HL-60 (cell line): ENCODE data around the gene ELMOD3.

Source experiments
- DNase-seq, 2 experiments: peaks; one replicate each; pipeline ENCODE4 v3.0.0-alpha.2; 2010 to 2020; ENCODE audit warnings: low read depth in 1 of 2, low spot score in 1 of 2
- H3K27ac ChIP-seq: fragments of 250-450 bp; sonication (Bioruptor Pico); replicated peaks from 2 replicates; pipeline ENCODE4 v1.5.1; 2020; ENCODE audit warnings: mild to moderate bottlenecking, moderate library complexity
- H3K27me3 ChIP-seq: fragments of 250-450 bp; sonication (Bioruptor Pico); 2 replicates; pipeline ENCODE4 v1.5.1; 2021; ENCODE audit warnings: mild to moderate bottlenecking, moderate library complexity; ENCODE audit not compliant: insufficient read depth, poor library complexity, severe bottlenecking
- H3K4me3 ChIP-seq: replicated peaks from 2 replicates; pipeline ENCODE4 v1.5.1; 2011; ENCODE audit warnings: mild to moderate bottlenecking, control low read depth, low read length; ENCODE audit not compliant: insufficient read depth
- GABPA ChIP-seq: IDR thresholded peaks from 2 replicates; pipeline ENCODE4 v1.6.1; 2012; ENCODE audit warnings: low read depth
- POLR2AphosphoS5 ChIP-seq: IDR thresholded peaks from 2 replicates; pipeline ENCODE4 v1.6.1; 2012; ENCODE audit warnings: low read depth
- REST ChIP-seq: IDR thresholded peaks from 2 replicates; pipeline ENCODE4 v1.6.1; 2012; ENCODE audit warnings: low read depth; ENCODE audit not compliant: insufficient replicate concordance
- SPI1 ChIP-seq: IDR thresholded peaks from 2 replicates; pipeline ENCODE4 v1.6.1; 2012; ENCODE audit warnings: low read depth, mild to moderate bottlenecking, borderline replicate concordance
- TF ChIP-seq, protein P1 (sequence below): IDR thresholded peaks from one replicate; pipeline ENCODE4 v1.5.1; 2011; ENCODE audit warnings: low read length, control low read depth, inconsistent platforms; ENCODE audit not compliant: insufficient read depth

ELMOD3 gene

DNA sequence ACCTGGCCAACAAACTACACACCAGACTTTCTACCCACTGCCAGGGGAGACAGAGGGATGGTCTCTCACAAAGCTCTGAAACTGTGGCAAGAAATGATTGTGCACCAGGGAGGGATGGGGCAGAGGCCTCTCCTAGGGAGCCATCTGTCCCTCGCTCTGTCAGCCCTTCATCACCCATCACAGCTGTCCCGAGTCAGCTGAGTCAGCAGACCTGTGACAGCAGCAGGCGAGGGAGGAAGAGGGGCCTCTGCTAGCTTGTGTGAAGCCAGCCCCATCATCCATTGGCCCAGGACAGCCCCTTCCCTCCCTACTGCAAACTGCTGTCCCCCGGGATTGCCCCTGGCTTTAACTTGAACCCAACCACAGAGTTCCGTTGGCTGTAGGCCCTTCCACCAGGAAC, 69.0 kb downstream of the ELMOD3 start:
- no peak for TF ChIP-seq POLR2AphosphoS5
- no peak for TF ChIP-seq SPI1
- TF ChIP-seq GABPA = no peak
- no peak for DNase-seq
- Histone ChIP-seq H3K27ac (no peak overlapping the region), H3K27me3 (no peaks in the 10 kb centered on the region), H3K4me3 (no peak overlapping the region)

DNA sequence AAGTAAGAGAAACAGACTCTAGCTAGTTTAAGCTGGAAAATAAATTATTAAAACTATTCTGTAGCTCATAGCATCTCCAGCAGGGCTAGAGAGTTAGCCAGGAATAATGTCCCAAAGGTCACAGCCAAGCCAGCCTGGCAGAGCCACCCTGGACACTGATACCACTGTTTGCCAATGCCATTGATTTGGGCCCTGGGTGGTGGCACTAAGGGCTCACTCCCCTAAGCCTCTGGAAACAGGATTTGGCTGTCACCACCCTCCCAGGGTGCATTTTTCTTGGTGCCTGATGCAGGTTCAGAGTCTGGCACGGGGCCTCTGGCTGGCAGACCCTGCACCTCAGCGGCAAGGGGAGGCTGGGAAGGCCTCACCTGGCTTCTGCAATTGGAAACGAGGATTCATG, 71.0 kb downstream of the ELMOD3 start:
- no peak overlapping the region for H3K27ac ChIP-seq
- DNase-seq = no peak
- H3K27me3 ChIP-seq = no peaks in the 10 kb centered on the region
- no peak overlapping the region for H3K4me3 ChIP-seq
- TF ChIP-seq REST (no peak), POLR2AphosphoS5 (no peak), SPI1 (no peak), GABPA (no peak)
- TF ChIP-seq, protein P1, sequence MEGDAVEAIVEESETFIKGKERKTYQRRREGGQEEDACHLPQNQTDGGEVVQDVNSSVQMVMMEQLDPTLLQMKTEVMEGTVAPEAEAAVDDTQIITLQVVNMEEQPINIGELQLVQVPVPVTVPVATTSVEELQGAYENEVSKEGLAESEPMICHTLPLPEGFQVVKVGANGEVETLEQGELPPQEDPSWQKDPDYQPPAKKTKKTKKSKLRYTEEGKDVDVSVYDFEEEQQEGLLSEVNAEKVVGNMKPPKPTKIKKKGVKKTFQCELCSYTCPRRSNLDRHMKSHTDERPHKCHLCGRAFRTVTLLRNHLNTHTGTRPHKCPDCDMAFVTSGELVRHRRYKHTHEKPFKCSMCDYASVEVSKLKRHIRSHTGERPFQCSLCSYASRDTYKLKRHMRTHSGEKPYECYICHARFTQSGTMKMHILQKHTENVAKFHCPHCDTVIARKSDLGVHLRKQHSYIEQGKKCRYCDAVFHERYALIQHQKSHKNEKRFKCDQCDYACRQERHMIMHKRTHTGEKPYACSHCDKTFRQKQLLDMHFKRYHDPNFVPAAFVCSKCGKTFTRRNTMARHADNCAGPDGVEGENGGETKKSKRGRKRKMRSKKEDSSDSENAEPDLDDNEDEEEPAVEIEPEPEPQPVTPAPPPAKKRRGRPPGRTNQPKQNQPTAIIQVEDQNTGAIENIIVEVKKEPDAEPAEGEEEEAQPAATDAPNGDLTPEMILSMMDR = no peak

- DNase-seq = no peak
- TF ChIP-seq REST (no peak), POLR2AphosphoS5 (no peak), GABPA (no peak), SPI1 (no peak)
- TF ChIP-seq, protein P1 = no peak
- H3K27ac ChIP-seq = 0 out of 2 replicates have a peak overlapping the region, but pooled peaks have one; percentile 13
- no peak overlapping the region for H3K4me3 ChIP-seq
- no peaks in the 10 kb centered on the region for H3K27me3 ChIP-seq
These were observed 72.8 kb downstream of the ELMOD3 start for GRCh38 chr2:85427300-85427835.

- H3K27me3 ChIP-seq = no peaks in the 10 kb centered on the region
These were observed 73.8 kb downstream of the ELMOD3 start for GRCh38 chr2:85428343-85428881.

More at GRCh38 chr2:85428343-85428881, 73.8 kb downstream of the ELMOD3 start:
- DNase-seq = peak in 1 of 2 experiments; percentile 64
- Histone ChIP-seq H3K27ac (peak overlapping the region; percentile 54), H3K4me3 (no peak overlapping the region)
- TF ChIP-seq GABPA = no peak
- TF ChIP-seq SPI1 = no peak
- no peak for TF ChIP-seq POLR2AphosphoS5
